ENCODE measurements around the gene ZNF319. TPM values are rescaled to one million over a fixed set of nuclear protein-coding genes. Genes with fewer than 3 reads are reported as not detected.

The ZNF319 gene
- total and polyA plus RNA-seq, 2 of the 8 experiments (the other 6 are each of a cell fraction or from before 2014, with no cell fraction given) = 3.3 to 5.5 TPM

GRCh38 chr16:57951204-57951960, 49.1 kb downstream of the ZNF319 start:
- Histone ChIP-seq H3K18ac (ENCODE audit: extremely low read depth, low read length) (no peak overlapping the region), H3K4ac (replicated peaks; ENCODE audit: insufficient read length, low read depth, low read length) (no peak overlapping the region), H3K4me1 (replicated peaks in 1 of 4; ENCODE audit: control insufficient read depth in 3 of 4, insufficient read depth in 4 of 4, low read length in 3 of 4) (no peaks in the 10 kb centered on the region; a peak in 1 of 7 replicates), H3K23ac (ENCODE audit: insufficient read length) (no peak overlapping the region), H3K27me3 (replicated peaks in 1 of 4; ENCODE audit: control insufficient read depth in 3 of 4, extremely low read depth in 1 of 4, insufficient read depth in 3 of 4, low read length in 3 of 4) (no peaks in the 10 kb centered on the region; a peak in 1 of 7 replicates), H3K9me3 (ENCODE audit: insufficient read depth in 2 of 2, low read depth in 1 of 2, low read length in 1 of 2) (no peaks in the 10 kb centered on the region), H2BK120ac (replicated peaks; ENCODE audit: low read depth, low read length) (no peak overlapping the region), H2BK15ac (ENCODE audit: low read length) (no peak overlapping the region), H2BK20ac (ENCODE audit: low read length) (no peak overlapping the region), H3K9ac (replicated peaks in 1 of 4; ENCODE audit: extremely low read depth in 1 of 4, low read depth in 3 of 4, low read length in 3 of 4) (no peak overlapping the region), H2BK12ac (ENCODE audit: low read depth, low read length) (no peak overlapping the region), H4K20me1 (replicated peaks in 1 of 2; ENCODE audit: control insufficient read depth in 1 of 2, insufficient read depth in 2 of 2, low read length in 2 of 2) (no peaks in the 10 kb centered on the region), H3K27ac (ENCODE audit: low read depth, low read length) (no peak overlapping the region), H3K14ac (ENCODE audit: insufficient read length) (no peak overlapping the region), H2BK5ac (ENCODE audit: low read depth, low read length) (no peak overlapping the region), H4K8ac (ENCODE audit: extremely low read depth, insufficient read depth, low read length) (no peak overlapping the region), H3K4me2 (ENCODE audit: insufficient read depth in 1 of 2, low read depth in 2 of 2, low read length in 2 of 2) (no peak overlapping the region), H3K79me2 (ENCODE audit: control insufficient read depth in 1 of 2, insufficient read depth in 2 of 2, low read length in 2 of 2) (no peaks in the 10 kb centered on the region), H4K5ac (ENCODE audit: insufficient read length, low read depth, low read length) (no peak overlapping the region), H2AK5ac (ENCODE audit: low read depth, low read length) (no peak overlapping the region), H3K23me2 (ENCODE audit: low read depth, low read length) (no peaks in the 10 kb centered on the region), H4K91ac (replicated peaks; ENCODE audit: insufficient read length, low read length) (no peak overlapping the region), H3K79me1 (ENCODE audit: low read depth, low read length) (no peaks in the 10 kb centered on the region), H2AFZ (ENCODE audit: low read length) (no peak overlapping the region), H3K56ac (replicated peaks; ENCODE audit: insufficient read length, low read depth, low read length) (no peak overlapping the region), H3K36me3 (ENCODE audit: control insufficient read depth in 2 of 4, insufficient read depth in 4 of 4, low read length in 3 of 4) (no peaks in the 10 kb centered on the region), H3K4me3 (ENCODE audit: extremely low read depth in 1 of 4, insufficient read depth in 2 of 4, low read depth in 3 of 4, low read length in 4 of 4) (no peak overlapping the region)
- WGBS, 2 experiments (ENCODE audit: extremely low coverage in 1 of 2, insufficient coverage in 1 of 2, insufficient read length in 1 of 2, insufficient replicate concordance in 2 of 2, low coverage in 1 of 2, low lambda C conversion rate in 2 of 2, missing lambda C conversion rate in 1 of 2) = 93% methylated on average over 7 of the region's 7 CpGs; no CpG with 5 or more reads in 1 of the 2 experiments
- FAIRE-seq = no peak
- no peak for DNase-seq (ENCODE audit: low read depth in 1 of 2, low spot score in 2 of 2)
- POLR2A ChIA-PET (ENCODE audit: partially characterized antibody) = interaction anchor here (1.2 kb wide), 1 partner anchor 8 kb away, joined by 3 read pairs; no protein-coding TSS in a partner anchor
- CTCF ChIA-PET (ENCODE audit: partially characterized antibody) = interaction anchor here (0.7 to 2.6 kb wide), 8 partner anchors 10 to 425 kb away, joined by 3 to 7 read pairs (median 3); partner anchors contain the start of genes USB1 and ZNF319
- TF ChIP-seq POU5F1 (IDR thresholded peaks at IDR 0.05; ENCODE audit: low read depth, low read length) = no peak
- no peak for TF ChIP-seq GTF2F1 (IDR thresholded peaks at IDR 0.05; ENCODE audit: borderline replicate concordance, low read depth, low read length)
- no peak for TF ChIP-seq MAFK (IDR thresholded peaks at IDR 0.05; ENCODE audit: low read depth, low read length)
- no peak for TF ChIP-seq SIX5 (IDR thresholded peaks at IDR 0.05; ENCODE audit: low read depth, low read length)
- TF ChIP-seq BCL11A (IDR thresholded peaks at IDR 0.05; ENCODE audit: low read depth in 2 of 2, low read length in 2 of 2) = no peak
- no peak for TF ChIP-seq POLR2A (IDR thresholded peaks at IDR 0.05; ENCODE audit: control extremely low read depth in 1 of 2, low read depth in 2 of 2, low read length in 2 of 2)
- TF ChIP-seq PHF8 (conservative IDR thresholded peaks at IDR 0.05; ENCODE audit: low read depth, low read length) = no peak
- no peak for TF ChIP-seq RFX5 (IDR thresholded peaks at IDR 0.05; ENCODE audit: borderline replicate concordance, low read depth, low read length)
- no peak for TF ChIP-seq ASH2L (IDR thresholded peaks at IDR 0.05; ENCODE audit: low read length)
- no peak for TF ChIP-seq CREB1 (IDR thresholded peaks at IDR 0.05)
- no peak for TF ChIP-seq SP4 (IDR thresholded peaks at IDR 0.05; ENCODE audit: low read length)
- no peak for TF ChIP-seq NRF1 (IDR thresholded peaks at IDR 0.05; ENCODE audit: low read depth, low read length)
- TF ChIP-seq TAF7 (optimal IDR thresholded peaks at IDR 0.05; ENCODE audit: borderline replicate concordance, low read depth, low read length) = no peak
